IMR-90 (cell line): ENCODE measurements around the gene SERINC3.

Experiments
- BHLHE40 ChIP-seq: fragments of 150-350 bp; IDR thresholded peaks from 2 replicates; pipeline ENCODE4 v1.6.1; 2016; ENCODE audit warnings: mild to moderate bottlenecking, low read depth, low read length
- CEBPB ChIP-seq: IDR thresholded peaks from 2 replicates; pipeline ENCODE4 v1.6.1; 2012; ENCODE audit warnings: low read depth, low read length, improper control_type of control experiment
- CHD1 ChIP-seq: IDR thresholded peaks from 2 replicates; pipeline ENCODE4 v1.6.1; 2012; ENCODE audit warnings: low read depth, low read length, improper control_type of control experiment
- CTCF ChIP-seq: conservative IDR thresholded peaks from 2 replicates; pipeline ENCODE4 v1.5.1; 2012; ENCODE audit warnings: mild to moderate bottlenecking, low read depth, low read length, improper control_type of control experiment
- FOS ChIP-seq: fragments of 150-350 bp; IDR thresholded peaks from 2 replicates; pipeline ENCODE4 v1.6.1; 2016; ENCODE audit warnings: low read depth, low read length
- MAFK ChIP-seq: IDR thresholded peaks from 2 replicates; pipeline ENCODE4 v1.6.1; 2012; ENCODE audit warnings: low read depth, low read length, improper control_type of control experiment
- MXI1 ChIP-seq: IDR thresholded peaks from 2 replicates; pipeline ENCODE4 v1.6.1; 2012; ENCODE audit warnings: low read depth, mild to moderate bottlenecking, low read length, moderate library complexity, borderline replicate concordance
- NFE2L2 ChIP-seq: fragments of 150-350 bp; IDR thresholded peaks from 2 replicates; pipeline ENCODE4 v1.6.1; 2016; ENCODE audit warnings: low read depth, mild to moderate bottlenecking, low read length
- POLR2A ChIP-seq: IDR thresholded peaks from 2 replicates; pipeline ENCODE4 v1.6.1; 2012; ENCODE audit warnings: mild to moderate bottlenecking, low read depth, low read length
- RAD21 ChIP-seq: IDR thresholded peaks from 2 replicates; pipeline ENCODE4 v1.6.1; 2012; ENCODE audit warnings: low read length, improper control_type of control experiment
- RCOR1 ChIP-seq: IDR thresholded peaks from 2 replicates; pipeline ENCODE4 v1.6.1; 2012; ENCODE audit warnings: mild to moderate bottlenecking, low read length, improper control_type of control experiment; ENCODE audit not compliant: insufficient replicate concordance
- RFX5 ChIP-seq: IDR thresholded peaks from 2 replicates; pipeline ENCODE4 v1.8.0; 2012; ENCODE audit warnings: low read depth, mild to moderate bottlenecking, low read length, moderate library complexity
- SMC3 ChIP-seq: fragments of 150-350 bp; IDR thresholded peaks from 2 replicates; pipeline ENCODE4 v1.6.1; 2016; ENCODE audit warnings: low read depth, mild to moderate bottlenecking, antibody characterized with exemption, low read length, moderate library complexity
- USF2 ChIP-seq: fragments of 150-350 bp; IDR thresholded peaks from 2 replicates; pipeline ENCODE4 v1.6.1; 2017; ENCODE audit warnings: mild to moderate bottlenecking, antibody characterized with exemption, low read length, low read depth

DNA sequence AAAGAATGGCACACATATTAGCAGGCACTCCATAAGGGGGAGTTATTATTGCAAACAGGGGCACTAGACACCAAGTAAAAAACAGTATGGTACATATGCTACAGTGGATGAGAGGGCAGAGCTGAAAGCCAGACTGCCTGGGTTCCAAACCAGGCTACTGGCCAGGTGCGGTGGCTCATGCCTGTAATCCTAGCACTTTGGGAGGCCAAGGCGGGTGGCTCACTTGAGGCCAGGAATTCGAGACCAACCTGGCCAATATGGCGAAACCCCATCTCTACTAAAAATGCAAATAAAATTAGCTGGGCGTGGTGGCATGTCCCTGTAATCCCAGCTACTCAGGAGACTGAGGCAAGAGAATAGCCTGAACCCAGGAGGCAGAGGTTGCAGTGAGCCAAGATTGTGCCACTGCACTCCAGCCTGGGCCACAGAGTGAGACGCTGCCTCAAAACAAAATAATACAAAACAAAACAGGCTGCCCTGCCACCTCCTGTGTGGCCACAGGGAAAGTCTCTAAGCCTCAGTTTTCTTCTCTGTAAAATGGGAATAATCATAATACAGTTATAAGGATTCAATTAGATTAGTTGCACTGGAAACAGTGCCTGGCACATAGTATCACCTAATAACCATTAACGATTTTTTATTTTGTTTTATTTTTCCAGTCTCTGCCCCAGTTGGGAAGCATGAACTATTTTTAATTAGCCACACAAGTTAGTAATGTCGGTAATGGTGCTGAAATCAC, 53.7 kb downstream of the SERINC3 start:
- no peak for TF ChIP-seq RFX5
- no peak for TF ChIP-seq CTCF
- no peak for TF ChIP-seq POLR2A
- no peak for TF ChIP-seq CEBPB
- no peak for TF ChIP-seq CHD1
- no peak for TF ChIP-seq NFE2L2
- no peak for TF ChIP-seq SMC3
- TF ChIP-seq FOS, result no peak
- TF ChIP-seq RAD21, result no peak
- no peak for TF ChIP-seq BHLHE40
- no peak for TF ChIP-seq MAFK
- TF ChIP-seq USF2, result no peak
- TF ChIP-seq RCOR1, result no peak
- TF ChIP-seq MXI1, result no peak
